HG03095 (cell line): ENCODE data around the gene RASL10B.

Experiments used
- ATAC-seq: cut with Tn5 transposase; IDR thresholded peaks from one replicate; pipeline ENCODE4 v1.9.1; 2021; ENCODE audit warnings: moderate library complexity; ENCODE audit not compliant: unreplicated experiment

Gene RASL10B

GRCh38 chr17:35791681-35792350 lies 60.4 kb downstream of the RASL10B start:
- ATAC-seq: no peak
